Heart right ventricle (tissue), 16 donors: Measurements from ENCODE around the gene PACS2. TPM values are rescaled to one million over a fixed set of nuclear protein-coding genes. Genes with fewer than 3 reads are reported as not detected.

Source experiments
- ATAC-seq, 8 donors: fragments of 200-7000 bp; cut with Tn5 transposase; one replicate each; pipeline ENCODE4 v1.9.1; 2020; ENCODE audit warnings: mild to moderate bottlenecking in 8 of 8, moderate library complexity in 8 of 8, moderate number of reproducible peaks in 1 of 8
- DNase-seq, 2 donors: peaks; one replicate each; pipeline ENCODE4 v3.0.0-alpha.2; 2020
- H3K27ac ChIP-seq, 10 donors: fragments of 200-600 bp; sonication (generic) in 2 of 10; one replicate each; pipeline versions ENCODE4 v1.5.0 to v1.8.0; 2020 to 2022; ENCODE audit warnings: mild to moderate bottlenecking in 3 of 10
- H3K27me3 ChIP-seq, 7 donors: fragments of 200-600 bp; one replicate each; pipeline ENCODE4 v1.8.0; 2021 to 2022; ENCODE audit warnings: mild to moderate bottlenecking in 2 of 7
- H3K36me3 ChIP-seq, 9 donors: fragments of 200-600 bp; sonication (generic) in 1 of 9; one replicate each; pipeline versions ENCODE4 v1.5.0 to v1.8.0; 2020 to 2022; ENCODE audit warnings: mild to moderate bottlenecking in 2 of 9
- H3K4me1 ChIP-seq, 9 donors: fragments of 200-600 bp; sonication (generic) in 1 of 9; one replicate each; pipeline versions ENCODE4 v1.5.0 to v1.8.0; 2020 to 2022; ENCODE audit warnings: mild to moderate bottlenecking in 4 of 9
- H3K4me3 ChIP-seq, 10 donors: fragments of 200-600 bp; sonication (generic) in 2 of 10; one replicate each; pipeline versions ENCODE4 v1.5.0 to v1.8.0; 2020 to 2022; ENCODE audit warnings: mild to moderate bottlenecking in 7 of 10, moderate library complexity in 2 of 10
- H3K9me3 ChIP-seq, 11 donors: fragments of 200-600 bp in 10 of 11; sonication (generic) in 2 of 11; one replicate each; pipeline versions ENCODE4 v1.5.0 to v1.8.0; 2013 to 2022; ENCODE audit warnings: mild to moderate bottlenecking in 2 of 11, control low read depth in 1 of 11, moderate library complexity in 1 of 11
- CTCF ChIP-seq, 9 donors: fragments of 200-600 bp; sonication (generic) in 2 of 9; IDR thresholded peaks; one replicate each; pipeline versions ENCODE4 v1.5.0 to v1.8.0; 2021 to 2022; ENCODE audit warnings: antibody characterized with exemption in 9 of 9, mild to moderate bottlenecking in 5 of 9, moderate library complexity in 1 of 9
- WGBS, 2 donors: extraction: QIAGEN DNeasy Blood & Tissue Kit; methylation state at CpG; one replicate each; pipeline ENCODE4 v1.1.7; 2013; ENCODE audit warnings: inconsistent platforms in 1 of 2; 5-methylcytosine and 5-hydroxymethylcytosine counted together
- intact Hi-C, 10 donors: fragments of 100-400 bp; cut with DNase I; formaldehyde crosslinking; loops; one replicate each; pipeline versions ENCODE4 v1.11.1 to v1.14.2; 2022
- polyA plus RNA-seq, 2 donors: library from polyadenylated mRNA; stranded (reverse); fragments of 200-250 nt; gene quantifications; one replicate each; pipeline ENCODE4 v1.2.3, GENCODE V29; 2013
- total RNA-seq, 10 donors: library from RNA; stranded (reverse); fragmentation: NEBNext Ultra II Directional in 3 of 10; extraction: Animal tissue kit (Norgen Biotek cat#: 25700) in 3 of 10; gene quantifications; one replicate each; pipeline versions ENCODE4 v1.2.1 to v1.2.4, GENCODE V29; 2021 to 2023
- donor health status: Arrhythmogenic right ventricular cardiomyopathy.
- donor health status: ischemic (EF 13 %, LVEDD 7.1; RV severe dilation, severe dysfunction).
- donor health status: healthy with polysubstance abuse.
- donor health status: DM: no; HTN: yes; CAD: no.
- donor health status: DM: no; HTN: no; CAD: no.
- donor health status: ischemic (EF 25% LVEDD 6.9; RV normal size, moderate dysfunction).
- donor health status: ischemic (EF 25% LVEDD 5.7; RV mildly dilated, moderate dysfunction).
- donor health status: healthy.
- donor health status: DM: yes; HTN: yes; CAD: no.
- donor health status: Ischemic cardiomyopathy.
- donor health status: ischemic (EF 35%, LVEDD 5.7; RV mildly dilated, moderate dysfunction).
- donor health status: nonischemic (EF 11% LVEDD 7.7; RV severe dilation, severe dysfunction).
- donor health status: DM: yes; HTN: yes; CAD: no.
- donor health status: PGD.
- donor health status: ischemic (EF 29% LVEDD 5.4; RV normal size, mild dysfunction).
- donor health status: nonischemic (EF 23%, LVEDD 6.1; RV moderate dilation, normal function).

Gene PACS2
- total and polyA plus RNA-seq, 12 donors, result 41.8 to 123 (median 54.6) TPM

DNA sequence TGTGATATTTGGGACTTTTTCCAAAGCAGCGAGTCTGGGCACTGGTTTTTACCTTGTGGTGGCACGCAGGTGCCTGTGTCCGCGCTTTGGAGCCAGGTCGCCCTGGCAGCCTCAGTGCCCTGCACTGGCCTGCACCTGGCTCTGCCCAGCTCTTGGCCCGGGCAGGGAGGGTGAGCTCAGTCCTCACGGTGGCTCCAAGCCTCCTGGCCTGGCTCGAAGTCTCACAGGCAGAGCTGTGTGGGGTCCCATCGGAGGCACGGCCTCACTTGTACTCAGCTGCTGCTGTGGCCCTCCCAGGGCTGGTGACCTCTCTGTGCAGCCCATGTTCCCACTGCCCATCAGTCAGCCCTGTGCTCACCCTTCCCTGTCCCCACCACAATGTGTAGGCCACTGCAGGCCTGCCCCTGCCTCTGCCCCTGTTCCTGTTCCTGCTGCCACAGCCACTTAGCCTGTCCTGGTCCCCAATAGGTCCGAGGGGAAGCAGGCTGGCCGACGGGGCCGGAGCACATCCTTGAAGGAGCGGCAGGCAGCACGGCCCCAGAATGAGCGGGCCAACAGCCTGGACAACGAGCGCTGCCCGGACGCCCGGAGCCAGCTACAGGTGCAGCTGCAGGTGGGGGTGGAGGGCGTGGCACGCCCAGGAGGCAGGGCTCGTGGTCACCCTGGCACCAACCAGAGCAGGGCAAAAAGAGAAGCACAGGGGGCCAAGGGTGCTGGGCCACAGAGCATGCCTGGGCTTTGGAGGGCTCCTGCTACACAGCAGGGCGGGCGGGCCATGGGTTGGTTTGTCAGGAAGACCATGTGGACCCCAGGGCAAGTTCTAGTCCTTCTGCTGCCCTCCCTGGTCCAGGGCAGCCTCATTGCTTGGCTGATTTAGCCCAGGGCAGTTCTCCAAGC is 67.1 kb downstream of the PACS2 start:
- TF ChIP-seq CTCF (IDR thresholded peaks at IDR 0.05), result no peak
- no peaks in the 10 kb centered on the region for H3K9me3 ChIP-seq
- H3K27me3 ChIP-seq, result no peaks in the 10 kb centered on the region
- intact Hi-C loops, result loop anchor here in 1 of 10 donors (5.0 kb wide), 1 partner anchor 61 kb away; no protein-coding TSS in a partner anchor
- no peak overlapping the region for H3K27ac ChIP-seq
- no peak overlapping the region for H3K4me3 ChIP-seq
- peaks cover 0 to 71% (median 14%) of the 10 kb centered on the region in 9 donors for H3K36me3 ChIP-seq
- DNase-seq (no peak), ATAC-seq (no peak)
- WGBS, 2 donors, result 92% methylated on average over 27 of the region's 27 CpGs
- peaks cover 0 to 5% (median 0%) of the 10 kb centered on the region in 9 donors for H3K4me1 ChIP-seq

DNA sequence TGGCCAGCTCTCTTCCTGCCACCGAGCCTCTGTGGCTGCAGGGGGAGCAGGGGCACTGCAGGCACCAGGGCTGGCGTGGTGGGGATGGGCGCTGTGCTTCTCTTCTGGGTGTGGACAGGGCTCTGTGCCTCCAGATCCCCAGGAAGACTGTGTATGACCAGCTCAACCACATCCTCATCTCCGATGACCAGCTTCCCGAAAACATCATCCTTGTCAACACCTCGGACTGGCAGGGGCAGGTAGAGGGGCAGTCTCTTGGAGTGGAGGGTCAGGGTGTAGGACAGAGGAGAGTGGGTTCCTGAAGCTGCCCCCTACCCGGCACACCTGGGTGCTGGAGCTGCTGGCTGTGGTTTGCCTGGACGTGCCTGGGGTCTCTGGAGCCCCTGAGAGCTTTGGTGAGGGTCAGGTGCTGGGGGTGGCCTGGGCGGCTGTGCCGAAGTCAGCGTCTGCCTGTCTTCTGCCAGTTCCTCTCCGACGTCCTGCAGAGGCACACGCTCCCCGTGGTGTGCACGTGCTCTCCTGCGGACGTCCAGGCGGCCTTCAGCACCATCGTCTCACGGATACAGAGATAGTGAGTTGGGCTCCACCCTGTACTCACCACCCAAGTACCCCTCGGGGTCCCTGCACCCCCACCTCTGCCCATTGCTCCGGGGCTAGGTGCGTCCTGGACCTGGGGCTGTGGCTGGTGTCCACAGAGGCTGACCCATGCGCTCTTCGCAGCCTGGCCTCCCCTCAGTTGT is 68.0 kb downstream of the PACS2 start:
- H3K36me3 ChIP-seq, result peaks cover 0 to 79% (median 14%) of the 10 kb centered on the region in 9 donors
- H3K27me3 ChIP-seq, result no peaks in the 10 kb centered on the region
- H3K9me3 ChIP-seq, result no peaks in the 10 kb centered on the region
- WGBS, 2 donors, result 94 to 95% methylated on average over 26 of the region's 26 CpGs
- H3K27ac ChIP-seq, result no peak overlapping the region
- DNase-seq (no peak), ATAC-seq (no peak)
- no peak overlapping the region for H3K4me3 ChIP-seq
- no peak for TF ChIP-seq CTCF (IDR thresholded peaks at IDR 0.05)
- intact Hi-C loops, result loop anchor here in 1 of 10 donors (5.0 kb wide), 1 partner anchor 60 kb away; no protein-coding TSS in a partner anchor
- peaks cover 0 to 5% (median 0%) of the 10 kb centered on the region in 9 donors for H3K4me1 ChIP-seq

DNA sequence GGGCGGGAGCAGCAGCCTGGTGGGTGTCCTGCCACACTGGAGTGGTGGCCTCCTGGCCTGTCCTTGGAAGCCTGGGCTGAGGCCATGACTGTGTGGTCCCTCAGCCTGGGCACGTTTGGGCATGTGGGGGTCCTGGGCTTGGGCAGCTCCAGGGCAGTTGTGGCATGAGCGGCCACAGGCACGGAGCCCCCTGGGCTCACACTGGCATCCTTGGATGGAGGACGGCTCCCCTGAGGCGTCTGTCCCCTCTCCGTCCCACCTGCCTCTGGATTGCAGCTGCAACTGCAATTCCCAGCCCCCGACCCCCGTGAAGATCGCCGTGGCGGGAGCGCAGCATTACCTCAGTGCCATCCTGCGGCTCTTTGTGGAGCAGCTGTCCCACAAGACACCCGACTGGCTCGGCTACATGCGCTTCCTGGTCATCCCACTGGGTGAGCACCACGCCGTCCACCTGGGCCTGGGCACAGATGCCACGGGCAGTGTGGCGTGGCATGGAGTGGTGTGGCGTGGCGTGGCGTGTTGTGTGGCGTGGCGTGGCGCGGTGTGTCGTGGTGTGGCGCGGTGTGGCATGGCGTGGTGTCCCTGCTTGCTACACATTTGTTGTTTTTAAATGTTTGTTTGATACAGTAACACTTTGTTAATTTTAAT is 68.7 kb downstream of the PACS2 start:
- intact Hi-C loops, result loop anchor here in 1 of 10 donors (5.0 kb wide), 1 partner anchor 59 kb away; no protein-coding TSS in a partner anchor
- no peaks in the 10 kb centered on the region for H3K27me3 ChIP-seq
- no peak for DNase-seq
- ATAC-seq, result no peak
- H3K4me1 ChIP-seq, result peaks cover 0 to 12% (median 0%) of the 10 kb centered on the region in 9 donors
- TF ChIP-seq CTCF (IDR thresholded peaks at IDR 0.05), result no peak
- H3K27ac ChIP-seq, result no peak overlapping the region
- H3K9me3 ChIP-seq, result no peaks in the 10 kb centered on the region
- H3K4me3 ChIP-seq, result no peak overlapping the region
- WGBS, 2 donors, result 98% methylated on average over 32 of the region's 32 CpGs
- peaks cover 0 to 86% (median 14%) of the 10 kb centered on the region in 9 donors for H3K36me3 ChIP-seq
